Upper lobe of left lung (tissue), 4 donors: ENCODE measurements around the gene STC2.

Experiments used
- POLR2A ChIP-seq, 4 donors: fragments of 450-650 bp; IDR thresholded peaks; one replicate each; pipeline ENCODE4 v1.5.1; 2016 to 2017; ENCODE audit warnings: antibody characterized with exemption in 4 of 4, mild to moderate bottlenecking in 2 of 4
- POLR2AphosphoS5 ChIP-seq, 2 donors: sonication (generic); formaldehyde crosslinking; IDR thresholded peaks; one replicate each; pipeline ENCODE4 v1.5.1; 2017; ENCODE audit warnings: antibody characterized with exemption in 2 of 2
- TF ChIP-seq, protein P1 (sequence below), 6 experiments: fragments of 450-650 bp in 4 of 6; fragments of 200-600 bp in 2 of 6; sonication (generic) in 2 of 6; IDR thresholded peaks; one replicate each; pipeline ENCODE4 v1.5.1; 2016 to 2019; ENCODE audit warnings: antibody characterized with exemption in 6 of 6

DNA sequence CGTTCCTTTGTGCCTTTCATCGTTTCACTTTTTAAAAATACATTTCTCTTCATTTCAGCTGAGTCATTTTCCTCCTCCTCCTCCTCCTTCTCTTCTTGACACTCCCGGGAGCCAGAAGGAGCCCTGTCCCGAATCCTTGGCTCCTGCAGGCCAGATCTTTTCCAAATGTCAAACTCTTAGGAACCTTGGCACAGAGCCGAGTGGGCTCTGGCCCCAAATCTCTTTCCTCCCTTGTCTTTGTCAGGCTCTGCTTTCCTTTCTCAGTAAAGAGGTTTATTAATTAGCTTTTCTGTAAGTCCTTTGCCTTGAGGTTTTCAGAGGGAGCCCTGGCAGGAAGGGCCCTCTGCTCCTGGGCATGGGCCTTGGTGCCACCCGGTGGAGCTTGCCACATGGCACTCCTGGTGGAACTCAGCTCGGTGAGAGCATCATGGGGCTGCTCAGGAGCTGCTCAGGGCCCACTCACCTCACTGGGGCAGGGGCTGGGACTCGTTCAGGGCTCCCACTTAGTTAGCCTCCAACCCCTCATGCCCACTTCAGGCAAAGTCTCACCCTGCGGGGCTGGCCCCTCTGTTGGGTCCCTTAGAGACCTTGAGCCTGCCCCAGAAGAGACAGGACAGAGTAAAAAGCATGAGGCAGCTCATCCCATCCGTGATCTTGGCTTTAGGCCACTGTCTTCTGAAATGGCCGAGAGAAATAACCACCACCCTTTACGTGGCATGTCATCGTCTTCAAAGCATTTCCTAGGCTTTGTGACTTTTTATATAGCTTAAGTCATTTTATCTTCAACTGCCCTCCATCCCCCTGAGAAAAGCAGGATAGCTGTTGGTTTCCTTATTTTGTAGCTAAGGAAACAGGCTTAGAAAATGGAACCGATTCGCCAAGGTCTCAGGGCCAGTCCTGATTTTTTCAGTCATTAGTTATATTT lies 17.1 kb downstream of the STC2 start:
- TF ChIP-seq, protein P1, sequence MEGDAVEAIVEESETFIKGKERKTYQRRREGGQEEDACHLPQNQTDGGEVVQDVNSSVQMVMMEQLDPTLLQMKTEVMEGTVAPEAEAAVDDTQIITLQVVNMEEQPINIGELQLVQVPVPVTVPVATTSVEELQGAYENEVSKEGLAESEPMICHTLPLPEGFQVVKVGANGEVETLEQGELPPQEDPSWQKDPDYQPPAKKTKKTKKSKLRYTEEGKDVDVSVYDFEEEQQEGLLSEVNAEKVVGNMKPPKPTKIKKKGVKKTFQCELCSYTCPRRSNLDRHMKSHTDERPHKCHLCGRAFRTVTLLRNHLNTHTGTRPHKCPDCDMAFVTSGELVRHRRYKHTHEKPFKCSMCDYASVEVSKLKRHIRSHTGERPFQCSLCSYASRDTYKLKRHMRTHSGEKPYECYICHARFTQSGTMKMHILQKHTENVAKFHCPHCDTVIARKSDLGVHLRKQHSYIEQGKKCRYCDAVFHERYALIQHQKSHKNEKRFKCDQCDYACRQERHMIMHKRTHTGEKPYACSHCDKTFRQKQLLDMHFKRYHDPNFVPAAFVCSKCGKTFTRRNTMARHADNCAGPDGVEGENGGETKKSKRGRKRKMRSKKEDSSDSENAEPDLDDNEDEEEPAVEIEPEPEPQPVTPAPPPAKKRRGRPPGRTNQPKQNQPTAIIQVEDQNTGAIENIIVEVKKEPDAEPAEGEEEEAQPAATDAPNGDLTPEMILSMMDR (IDR thresholded peaks at IDR 0.05) = no peak
- no peak for TF ChIP-seq POLR2AphosphoS5 (IDR thresholded peaks at IDR 0.05)
- TF ChIP-seq POLR2A (IDR thresholded peaks at IDR 0.05) = no peak
